GM19467 (cell line): ENCODE results near the gene PDXK.

Source experiments
- ATAC-seq: cut with Tn5 transposase; IDR thresholded peaks from one replicate; pipeline ENCODE4 v1.9.1; 2021; ENCODE audit warnings: mild to moderate bottlenecking, moderate library complexity; ENCODE audit not compliant: unreplicated experiment

Gene PDXK

DNA sequence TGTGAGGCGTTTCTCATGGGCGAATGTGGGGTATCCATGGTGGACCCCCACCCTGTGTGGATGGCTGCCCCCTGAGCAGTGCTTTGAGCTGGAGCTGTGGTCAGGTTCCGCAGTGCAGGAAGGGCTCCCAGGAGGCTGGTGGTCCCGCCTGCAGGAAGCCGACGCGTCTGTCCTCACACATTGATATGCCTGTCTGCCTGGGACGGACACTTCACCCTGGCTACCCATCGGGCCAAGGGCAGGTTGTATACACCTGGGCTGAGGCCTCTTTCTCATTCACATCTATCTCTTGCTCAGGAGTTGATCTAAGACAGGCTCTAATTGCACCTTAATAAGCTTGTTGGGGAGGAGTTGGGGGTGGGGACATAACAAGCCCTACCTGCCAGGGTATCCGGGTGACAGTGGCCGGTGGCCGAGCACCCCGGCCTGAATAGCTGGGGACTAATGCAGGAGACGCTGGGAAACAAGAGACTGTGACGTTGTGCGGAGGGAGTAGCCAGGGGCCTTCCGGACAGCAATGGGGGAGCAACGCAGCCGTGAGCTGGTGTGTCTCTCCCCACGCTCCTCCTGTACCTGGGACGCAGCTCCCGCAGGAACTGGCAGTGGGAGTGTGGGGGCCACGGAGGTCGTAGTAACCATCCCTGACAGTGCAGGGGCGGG, 21.7 kb downstream of the PDXK start:
- ATAC-seq, result no peak

DNA sequence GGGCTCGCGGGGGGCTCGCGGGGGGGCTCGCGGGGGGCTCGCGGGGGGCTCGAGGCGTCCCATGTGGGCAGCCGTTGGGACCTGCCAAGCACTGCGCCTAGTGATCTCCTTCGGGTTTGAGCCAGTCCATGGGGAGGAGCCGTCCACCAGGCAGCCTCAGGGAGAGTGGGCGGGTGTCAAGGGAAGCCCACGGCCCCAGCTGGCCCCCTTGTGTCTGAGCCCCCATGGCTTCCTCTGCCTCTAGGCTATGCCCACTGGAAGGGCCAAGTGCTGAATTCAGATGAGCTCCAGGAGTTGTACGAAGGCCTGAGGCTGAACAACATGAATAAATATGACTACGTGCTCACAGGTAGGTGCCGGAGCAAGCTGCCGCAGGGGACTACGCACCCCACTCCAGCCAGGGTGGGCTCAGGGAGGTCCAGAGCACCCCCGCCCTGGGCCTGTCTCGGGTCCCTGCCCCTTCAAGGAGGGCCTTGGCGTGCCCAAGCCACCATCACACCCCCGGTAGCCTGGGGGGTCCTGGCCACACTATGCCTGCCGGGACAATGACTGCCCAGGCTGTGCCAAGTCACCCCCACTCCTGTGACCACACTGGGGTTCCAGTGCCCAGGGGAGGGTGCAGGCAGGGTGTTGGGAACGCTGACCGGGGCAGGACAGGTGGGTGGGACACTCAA, 22.6 kb downstream of the PDXK start:
- ATAC-seq, result no peak

DNA sequence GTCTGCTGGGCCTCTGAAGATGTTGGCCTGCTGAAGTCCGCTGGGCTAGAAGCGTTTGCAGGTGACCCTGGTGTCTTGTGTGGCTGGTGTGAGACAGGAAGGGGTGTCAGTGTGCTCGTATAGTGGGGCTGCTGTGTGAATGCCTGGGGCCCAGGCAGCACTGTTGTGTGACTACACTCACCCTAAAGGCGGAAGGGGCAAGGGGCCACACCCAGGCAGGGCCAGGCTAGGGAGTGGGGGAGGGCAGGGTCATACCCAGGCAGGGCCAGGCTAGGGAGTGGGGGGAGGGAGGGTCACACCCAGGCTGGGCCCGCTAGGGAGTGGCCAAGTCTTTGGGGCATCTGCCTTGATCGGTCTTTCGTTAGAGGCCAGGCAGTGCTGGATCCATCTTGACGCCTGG, 25.0 kb downstream of the PDXK start:
- no peak for ATAC-seq

DNA sequence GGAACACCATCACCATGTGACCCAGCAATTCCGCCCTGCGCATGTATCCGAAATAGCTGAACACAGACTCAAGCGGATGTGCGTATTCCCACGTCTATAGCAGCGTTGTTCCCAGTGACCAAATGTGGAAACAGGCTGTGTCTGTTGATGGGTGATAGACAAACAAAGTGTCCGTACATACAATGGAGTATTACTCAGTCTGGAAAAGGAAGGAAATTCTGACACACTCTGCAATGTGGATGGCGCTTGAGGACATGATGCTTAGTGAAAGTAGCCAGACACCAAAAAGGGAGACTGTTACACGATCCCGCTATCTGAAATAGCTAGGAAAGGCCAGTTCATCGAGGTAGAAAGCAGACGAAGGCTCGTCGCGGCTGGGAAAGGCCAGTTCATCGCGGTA, 25.8 kb downstream of the PDXK start:
- no peak for ATAC-seq

DNA sequence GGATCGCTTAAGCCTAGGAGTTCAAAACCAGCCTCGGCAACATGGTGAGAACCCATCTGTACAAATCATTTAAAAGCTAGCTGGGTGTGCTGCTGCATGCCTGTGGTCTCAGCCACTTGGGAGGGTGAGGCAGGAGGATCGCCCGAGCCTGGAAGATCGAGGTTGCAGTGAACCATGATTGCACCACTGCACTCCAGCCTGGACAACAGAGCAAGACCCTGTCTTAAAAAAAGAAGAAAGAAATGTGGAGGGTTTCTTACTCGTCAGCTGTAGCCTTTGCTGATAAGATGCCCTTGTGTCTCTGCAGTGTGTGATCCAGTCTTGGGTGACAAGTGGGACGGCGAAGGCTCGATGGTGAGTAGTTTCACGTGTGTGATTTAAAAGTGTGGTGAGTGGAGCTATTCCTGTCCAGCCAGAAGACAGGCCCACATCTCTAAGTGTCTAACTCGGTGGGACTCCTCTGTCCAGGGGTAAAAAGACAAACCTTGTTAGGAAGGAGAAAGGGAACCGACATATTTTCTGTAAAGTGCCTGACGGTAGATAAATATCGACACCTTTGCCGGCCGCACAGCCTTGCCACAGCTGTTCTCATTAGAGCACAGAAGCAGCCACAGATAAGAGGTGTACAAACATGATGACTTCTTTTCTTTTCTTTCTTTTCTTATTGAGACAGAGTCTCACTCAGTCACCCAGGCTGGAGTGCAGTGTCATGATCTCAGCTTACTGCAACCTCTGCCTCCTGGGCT, 27.0 kb downstream of the PDXK start:
- no peak for ATAC-seq

DNA sequence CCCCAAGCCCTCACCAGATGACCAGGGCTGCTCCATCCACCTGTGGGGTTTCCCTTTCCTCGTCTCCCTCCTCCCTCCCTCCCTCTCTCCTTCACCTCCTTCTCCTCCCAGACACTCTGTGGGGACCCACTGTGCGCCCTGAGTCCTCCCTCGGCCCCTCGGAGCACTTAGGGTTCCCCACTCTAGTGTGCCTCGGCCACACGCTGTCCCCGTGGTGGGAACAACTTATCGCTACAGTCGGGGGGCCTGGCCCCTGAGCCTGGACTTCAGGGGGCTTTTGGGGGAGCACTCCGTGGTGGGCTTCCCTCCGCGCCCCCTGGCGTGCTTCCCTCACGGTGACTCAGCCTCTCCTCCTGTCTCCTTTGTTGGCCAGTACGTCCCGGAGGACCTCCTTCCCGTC, 29.7 kb downstream of the PDXK start:
- ATAC-seq, result no peak

DNA sequence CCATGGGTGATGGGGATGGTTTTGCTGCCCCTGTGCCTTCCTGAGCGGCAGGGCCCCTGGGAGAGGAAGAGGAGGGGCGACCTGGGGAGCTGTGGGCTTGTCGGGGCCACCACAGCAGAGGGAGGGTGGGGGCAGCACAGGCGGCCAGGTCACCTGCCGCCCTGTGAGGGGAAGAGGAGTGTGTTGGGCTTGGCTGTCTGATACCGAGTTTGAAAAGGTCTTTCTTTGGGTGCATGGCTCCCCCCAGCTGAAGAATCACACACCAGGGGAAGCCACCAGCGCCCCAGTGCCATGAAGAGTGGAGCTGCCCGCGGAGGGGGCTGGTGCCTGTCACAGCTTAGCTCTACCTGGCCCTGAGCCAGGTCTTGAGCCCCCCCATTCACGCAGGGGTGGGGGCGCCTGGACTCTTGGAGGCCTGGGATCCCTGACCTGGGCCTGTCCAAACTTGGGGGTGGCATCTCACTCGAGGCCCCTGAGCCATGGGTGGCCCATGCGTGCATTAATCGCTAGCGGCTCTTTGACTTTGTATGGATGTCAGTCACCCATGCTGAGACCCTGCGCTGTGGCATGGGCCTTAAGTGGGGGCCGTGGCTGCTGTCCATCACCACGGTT, 30.8 kb downstream of the PDXK start:
- no peak for ATAC-seq

DNA sequence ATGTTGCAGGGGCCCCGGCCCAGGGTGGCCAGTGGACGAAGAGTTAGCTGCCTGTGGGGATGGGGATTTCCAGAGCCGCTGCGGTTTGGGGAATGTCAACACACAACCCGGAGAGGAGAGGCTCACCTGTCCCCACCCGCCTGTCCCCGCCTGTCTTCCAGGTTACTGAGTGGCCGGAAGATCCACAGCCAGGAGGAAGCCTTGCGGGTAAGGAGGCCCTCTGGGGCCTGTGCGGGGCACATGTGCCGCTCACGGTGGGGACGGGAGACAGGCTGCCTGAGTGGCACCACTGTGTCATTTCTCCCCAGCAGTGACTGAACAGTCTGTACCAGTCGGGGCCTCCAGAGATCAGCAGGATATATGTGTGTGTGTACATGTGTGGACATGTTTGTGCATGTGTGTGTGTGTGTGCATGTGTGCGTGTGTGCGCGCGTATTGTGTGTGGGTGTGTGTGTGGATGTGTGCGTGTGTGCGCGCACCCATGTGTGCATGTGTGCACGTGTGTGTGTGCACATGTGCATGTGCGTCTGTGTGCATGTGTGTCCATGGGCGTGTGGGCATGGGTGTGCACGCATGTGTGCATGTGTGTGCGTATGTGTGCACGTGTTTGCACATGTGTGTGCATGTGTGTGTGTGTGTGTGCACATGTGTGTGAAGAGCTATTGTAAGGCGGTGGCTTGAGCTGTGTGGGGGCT, 31.6 kb downstream of the PDXK start:
- ATAC-seq, result no peak

DNA sequence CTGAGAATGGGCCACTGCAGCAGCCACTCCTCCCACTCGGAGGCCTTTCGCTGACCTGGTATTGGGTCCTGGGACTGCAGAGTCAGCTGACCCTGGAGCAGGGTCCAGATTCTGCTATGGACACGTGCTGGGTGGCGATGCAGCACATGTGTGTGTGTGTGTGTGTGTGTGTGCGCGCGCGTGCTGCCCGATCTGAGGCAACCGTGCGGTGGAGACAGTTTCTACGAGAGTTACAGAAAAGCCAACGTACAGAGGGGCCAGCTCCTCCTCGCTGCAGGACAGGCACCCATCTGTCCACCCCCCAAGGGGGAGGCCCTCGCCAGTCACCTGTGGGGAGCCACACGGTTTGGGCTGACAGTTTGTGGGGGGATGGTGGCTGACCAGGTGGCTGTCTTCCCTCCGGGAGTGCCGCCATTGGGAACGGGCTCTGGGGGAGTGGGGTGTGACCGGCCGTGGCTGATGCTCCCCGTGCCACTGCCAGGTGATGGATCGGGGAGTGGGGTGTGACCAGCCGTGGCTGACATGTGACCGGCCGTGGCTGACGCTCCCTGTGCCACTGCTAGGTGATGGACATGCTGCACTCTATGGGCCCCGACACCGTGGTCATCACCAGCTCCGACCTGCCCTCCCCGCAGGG, 33.1 kb downstream of the PDXK start:
- ATAC-seq, result no peak

DNA sequence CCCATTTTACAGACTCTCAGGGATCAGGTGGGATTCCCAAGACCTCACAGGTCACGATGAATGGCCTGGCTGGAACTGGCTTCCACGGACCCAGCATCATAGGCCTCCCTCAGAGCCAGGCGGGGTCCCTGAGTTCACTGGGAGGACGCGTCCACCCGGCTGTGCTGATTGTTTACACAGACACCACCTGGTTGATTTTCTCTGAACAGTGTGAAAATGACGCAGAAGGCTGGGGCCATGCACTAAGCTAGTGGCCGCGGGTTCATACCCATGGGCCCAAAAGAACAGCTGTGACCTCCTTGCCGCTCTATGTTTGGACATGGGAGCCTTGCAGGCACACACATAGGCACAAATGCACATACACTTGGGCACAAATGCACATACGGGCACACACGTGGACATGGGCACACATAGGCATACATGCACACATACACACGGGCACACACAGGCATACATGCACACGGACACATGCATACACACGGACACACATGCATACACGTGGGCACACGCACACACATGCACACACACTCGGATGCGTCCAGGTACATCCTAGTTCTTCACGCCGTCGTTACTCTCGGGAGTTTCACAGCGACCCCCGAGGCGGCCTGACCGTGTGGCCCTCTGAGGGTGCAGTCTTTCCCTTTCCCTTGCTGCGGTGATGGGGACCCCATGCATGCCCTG, 34.0 kb downstream of the PDXK start:
- ATAC-seq, result no peak

DNA sequence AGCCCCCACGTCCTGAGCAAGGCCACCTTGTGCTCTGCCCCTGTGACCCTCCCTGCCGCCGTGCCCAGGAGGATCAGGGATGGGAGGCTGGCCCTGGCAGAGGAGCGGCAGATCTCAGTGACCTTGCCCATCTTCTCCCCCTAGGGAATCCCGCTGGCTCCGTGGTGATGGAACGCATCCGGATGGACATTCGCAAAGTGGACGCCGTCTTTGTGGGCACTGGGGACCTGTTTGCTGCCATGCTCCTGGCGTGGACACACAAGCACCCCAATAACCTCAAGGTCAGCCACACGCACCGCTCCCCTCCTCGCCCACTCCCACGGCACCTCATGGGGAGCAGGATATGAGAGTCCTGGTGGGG, 34.5 kb downstream of the PDXK start:
- no peak for ATAC-seq

DNA sequence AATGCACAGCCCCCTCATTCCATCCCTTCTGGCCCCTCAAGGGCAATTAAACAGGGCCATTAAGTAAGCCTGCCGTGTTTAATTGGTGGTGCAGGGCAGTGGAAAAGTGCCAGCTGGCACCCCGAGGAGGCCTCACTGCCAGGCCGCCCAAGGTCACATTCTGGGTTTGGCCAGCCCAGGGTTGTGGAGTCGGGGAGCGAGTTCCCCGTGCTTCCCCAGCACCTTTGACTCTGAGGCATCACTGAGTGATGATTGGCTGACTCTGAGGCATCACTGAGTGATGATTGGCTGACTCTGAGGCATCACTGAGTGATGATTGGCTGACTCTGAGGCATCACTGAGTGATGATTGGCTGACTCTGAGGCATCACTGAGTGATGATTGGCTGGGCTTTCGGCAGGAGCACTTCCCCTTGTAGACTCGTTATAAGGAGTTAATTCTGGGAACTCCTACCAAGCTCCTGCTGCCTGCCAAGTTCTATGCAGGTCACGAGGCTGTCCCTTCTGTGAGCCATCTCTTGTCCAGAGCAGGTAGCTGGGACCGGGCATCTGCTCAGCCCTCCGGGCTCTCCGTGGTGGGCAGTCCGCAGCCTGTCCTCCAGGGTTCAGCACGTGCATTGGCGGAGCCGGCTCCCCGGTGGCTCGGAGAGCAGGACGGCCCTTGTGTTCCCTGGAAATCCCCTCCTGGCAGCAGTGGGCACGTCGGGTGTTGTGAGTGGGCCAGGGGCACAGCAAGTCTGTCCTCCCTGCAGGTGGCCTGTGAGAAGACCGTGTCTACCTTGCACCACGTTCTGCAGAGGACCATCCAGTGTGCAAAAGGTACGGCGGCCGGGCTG, 36.2 kb downstream of the PDXK start:
- ATAC-seq, result no peak

DNA sequence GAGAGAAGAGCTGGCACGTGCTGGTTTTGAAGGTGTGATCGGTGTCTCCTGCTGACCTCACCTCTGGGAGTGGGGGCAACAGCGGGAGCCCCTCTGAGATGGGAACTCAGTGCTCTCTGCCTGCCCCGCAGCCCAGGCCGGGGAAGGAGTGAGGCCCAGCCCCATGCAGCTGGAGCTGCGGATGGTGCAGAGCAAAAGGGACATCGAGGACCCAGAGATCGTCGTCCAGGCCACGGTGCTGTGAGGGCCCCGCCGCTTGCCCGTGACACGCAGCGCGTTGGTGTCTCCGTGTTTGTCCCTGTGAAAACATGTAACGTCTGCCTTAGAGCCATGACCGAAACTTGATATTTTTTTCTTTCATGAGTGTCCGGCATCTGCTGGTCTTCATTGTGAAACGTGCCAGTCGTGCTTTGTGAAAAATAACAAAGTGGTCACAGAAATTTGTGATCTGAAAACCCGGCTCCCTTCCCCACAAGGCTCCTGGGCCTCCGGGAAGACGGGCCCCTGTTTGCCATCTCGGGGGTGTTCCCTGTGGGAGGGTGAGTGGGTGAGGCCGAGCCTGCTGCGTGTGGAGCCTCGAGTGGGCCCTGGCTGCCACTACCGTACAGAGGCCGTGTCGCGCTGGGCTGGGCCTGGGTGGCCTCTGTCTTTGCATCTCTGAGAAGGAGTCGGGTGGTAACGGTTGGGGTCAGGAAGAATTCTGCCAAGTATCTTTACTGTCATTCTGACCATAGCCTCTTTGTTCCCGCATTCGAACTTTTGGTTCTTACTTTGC, 37.1 kb downstream of the PDXK start:
- no peak for ATAC-seq

DNA sequence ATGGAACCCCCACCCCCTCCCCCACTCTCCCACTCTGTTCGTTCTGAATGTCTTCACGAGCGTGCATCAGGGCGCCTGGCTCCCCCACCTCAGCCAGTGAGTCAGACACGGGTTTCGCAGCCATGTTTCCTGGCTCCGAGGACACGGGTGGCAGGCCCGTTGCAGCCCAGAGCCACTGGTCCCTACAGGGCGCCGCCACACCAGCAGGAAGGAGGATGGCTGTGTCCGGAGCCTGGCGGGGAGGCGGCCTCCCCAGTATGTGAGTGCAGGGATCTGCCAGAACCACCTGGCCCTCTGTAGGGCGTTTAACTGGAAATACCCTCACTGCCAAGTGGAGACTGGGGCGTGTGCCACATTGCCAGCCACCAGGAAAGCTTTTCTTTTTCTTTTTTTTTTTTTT, 38.7 kb downstream of the PDXK start:
- ATAC-seq, result no peak

DNA sequence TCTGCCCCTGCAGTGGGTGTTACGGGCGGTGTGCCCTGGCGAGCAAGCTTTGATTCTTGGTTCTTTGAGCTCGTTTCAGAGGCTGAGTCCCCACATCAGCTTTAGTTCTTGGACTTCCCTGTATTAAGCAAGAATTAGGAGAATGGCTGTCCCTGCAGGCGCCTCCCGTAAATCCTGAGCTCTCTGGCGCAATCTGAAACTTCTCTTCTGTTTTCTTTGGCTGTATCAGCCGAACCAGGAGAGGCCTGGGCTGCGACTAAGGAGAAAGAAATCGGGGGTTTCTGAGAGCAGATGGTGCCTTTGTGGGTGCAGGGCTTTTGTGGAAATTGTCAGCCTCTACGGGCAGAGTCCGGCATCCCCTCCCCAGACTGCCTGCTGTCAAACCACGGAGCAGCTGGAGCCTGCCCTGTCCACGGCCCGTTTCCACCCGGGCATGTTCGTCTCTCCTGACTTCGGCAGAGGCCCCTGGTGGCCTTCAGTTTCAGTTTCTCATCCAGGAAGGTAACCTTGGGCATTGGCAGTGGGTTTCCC, 39.2 kb downstream of the PDXK start:
- ATAC-seq, result no peak

DNA sequence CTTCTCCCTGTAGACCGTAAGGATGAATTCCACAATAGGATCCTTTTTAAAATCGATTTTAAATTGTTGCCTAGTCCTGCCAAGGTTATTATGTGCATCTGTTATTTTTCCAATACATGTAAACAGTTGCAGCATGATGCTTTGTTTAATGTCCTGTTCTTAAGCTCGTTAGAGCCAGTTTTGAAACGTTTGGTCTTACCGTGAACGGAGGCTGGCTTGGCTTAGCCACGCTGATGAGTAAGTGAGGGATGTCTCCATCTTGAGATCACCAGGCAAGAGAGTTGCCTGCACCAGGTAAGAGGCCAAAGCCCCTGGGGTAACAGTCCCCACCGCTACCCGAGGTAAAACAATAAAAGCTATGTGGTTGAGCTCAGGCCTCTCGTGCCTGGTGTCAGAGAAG, 39.9 kb downstream of the PDXK start:
- ATAC-seq, result no peak

DNA sequence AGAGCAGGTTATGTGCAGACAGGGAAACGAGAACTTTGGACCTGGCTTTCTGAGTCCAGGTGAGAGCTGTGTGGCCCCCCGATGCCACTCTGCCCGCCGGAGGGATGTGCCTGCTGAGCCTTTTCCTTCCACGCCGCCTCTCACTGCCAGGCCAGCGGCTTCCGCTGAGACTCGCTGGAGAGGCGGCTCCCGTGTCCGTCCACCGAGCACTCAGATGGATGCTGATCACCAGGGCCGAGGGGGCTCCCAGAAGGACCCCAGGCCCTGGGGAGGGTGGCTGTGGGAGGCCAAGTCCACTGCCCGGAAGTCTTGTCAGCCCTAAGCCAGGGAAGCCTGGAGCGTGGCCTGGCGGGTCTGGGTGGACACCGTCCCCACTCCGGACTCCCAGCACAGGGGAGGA, 40.7 kb downstream of the PDXK start:
- no peak for ATAC-seq

DNA sequence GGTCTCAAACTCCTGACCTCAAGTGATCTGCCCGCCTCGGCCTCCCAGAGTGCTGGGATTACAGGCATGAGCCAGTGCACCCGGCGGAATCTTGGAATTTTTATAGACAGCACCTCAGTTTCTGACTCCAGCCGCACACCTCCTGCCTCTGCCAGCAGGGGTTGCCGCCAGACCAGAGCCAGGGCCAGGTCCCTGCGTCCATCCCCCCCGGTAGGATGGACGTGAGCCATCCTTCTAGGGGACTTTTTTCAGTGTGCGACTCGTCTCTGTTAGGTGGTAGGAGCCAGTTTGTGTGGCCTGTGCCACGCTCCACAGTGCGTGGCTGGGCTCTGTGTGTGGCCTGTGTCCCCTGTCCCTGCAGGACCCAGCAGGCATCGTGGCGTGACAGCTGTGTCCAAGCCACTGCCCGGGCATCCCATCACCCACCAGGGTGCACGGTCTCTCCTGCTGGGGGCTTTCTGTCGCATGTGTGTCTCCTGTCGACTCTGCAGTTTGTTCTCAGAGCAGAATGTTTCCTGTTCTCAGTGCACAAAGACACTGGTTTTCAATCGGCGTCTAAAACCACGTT, 41.5 kb downstream of the PDXK start:
- no peak for ATAC-seq
